ENCODE data around the gene ECSCR.
"Not testable (repeated sequence)": the region's sequence is repeated elsewhere in the genome, so short reads cannot be mapped to it uniquely, and the experiment has no call there.

Gene ECSCR

DNA sequence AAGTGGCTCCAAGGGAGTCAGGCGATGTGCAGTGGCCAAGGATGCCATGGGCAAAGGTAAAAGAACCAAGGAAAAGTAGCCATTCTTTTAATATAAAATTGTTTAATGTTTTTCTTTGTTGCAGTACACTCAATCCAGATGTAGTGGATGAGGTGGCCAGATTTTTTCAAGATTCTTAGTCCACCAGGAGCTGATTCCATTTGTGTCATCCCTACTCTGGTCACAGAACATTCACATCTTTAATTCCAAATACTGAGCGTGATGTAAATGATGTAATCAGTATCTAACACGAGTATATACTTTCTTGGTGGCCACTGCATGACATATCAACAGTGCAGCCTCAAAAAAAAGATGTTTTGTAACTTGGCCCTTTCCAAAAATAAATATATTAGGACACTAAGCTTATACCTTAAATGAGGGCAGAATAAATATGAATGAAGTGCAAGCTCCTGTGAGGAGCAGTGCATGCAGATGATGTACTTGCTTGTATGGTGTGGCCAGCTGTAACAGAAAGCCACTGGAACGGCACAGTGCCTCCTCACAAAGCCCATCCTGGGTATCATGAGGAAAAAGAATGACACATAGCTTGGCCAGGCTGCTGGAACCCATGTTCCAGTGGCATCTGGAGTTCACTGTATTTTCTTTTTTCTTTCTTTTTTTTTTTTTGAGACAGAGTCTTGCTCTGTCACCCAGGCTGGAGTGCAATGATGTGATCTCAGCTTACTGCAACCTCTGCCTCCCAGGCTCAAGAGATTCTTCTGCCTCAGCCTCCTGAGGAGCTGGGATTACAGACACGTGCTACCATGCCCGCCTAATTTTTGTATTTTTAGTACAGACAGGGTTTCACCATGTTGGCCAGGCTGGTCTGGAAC, 52.2 kb downstream of the ECSCR start:
- no peak for DNase-seq

DNA sequence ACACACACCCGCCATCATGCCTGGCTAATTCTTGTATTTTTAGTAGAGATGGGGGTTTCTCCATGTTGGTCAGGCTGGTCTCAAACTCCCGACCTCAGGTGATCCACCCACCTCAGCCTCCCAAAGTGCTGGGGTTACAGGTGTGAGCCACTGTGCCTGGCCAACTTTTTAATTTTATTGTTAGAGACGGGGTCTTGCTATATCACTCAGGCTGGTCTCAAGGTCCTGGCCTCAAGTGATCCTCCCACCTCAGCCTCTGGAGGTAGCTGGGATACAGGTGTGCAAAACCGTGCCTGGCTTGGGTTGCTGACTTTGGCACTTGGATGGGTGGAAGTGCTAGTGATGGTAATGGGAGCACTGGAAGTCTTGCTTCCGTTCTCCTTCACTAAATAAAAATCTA, 53.4 kb downstream of the ECSCR start:
- not testable (repeated sequence) for DNase-seq

DNA sequence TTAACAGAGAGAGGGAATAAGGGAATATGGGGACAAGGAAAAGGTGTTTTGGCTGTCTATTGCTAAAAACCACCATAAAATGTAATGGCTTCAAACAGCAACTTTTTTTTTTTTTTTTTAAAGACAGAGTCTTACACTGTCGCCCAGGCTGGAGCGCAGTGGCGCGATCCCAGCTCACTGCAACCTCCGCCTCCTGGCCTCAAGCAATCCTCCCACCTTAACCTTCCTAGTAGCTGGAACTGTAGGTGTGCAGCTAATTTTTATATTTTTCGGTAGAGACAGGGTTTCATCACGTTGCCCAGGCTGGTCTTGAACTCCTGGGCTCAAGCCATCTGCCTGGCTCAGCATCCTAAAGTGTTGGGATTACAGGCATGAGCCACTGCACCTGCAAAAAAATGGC, 54.4 kb downstream of the ECSCR start:
- no peak for DNase-seq

DNA sequence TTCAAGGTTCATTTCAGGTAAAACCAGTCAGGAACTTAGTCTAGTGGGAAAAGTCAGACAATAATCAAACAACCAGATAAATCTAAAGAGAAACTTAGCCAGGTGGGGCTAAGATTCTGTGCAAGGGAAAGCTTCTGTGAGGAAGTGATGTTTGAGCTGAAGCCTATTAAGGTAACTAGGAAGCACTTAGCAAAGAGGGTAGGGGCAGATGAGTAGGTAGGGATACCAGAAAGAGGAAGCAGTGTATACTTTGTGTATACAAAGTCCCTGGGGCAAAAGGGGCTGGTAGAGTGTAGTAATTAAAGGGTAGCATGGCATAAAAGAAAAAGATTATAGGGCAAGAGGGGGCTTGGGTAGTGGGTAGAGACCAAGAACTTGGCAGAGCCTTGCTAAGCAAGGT, 55.0 kb downstream of the ECSCR start:
- no peak for DNase-seq

DNA sequence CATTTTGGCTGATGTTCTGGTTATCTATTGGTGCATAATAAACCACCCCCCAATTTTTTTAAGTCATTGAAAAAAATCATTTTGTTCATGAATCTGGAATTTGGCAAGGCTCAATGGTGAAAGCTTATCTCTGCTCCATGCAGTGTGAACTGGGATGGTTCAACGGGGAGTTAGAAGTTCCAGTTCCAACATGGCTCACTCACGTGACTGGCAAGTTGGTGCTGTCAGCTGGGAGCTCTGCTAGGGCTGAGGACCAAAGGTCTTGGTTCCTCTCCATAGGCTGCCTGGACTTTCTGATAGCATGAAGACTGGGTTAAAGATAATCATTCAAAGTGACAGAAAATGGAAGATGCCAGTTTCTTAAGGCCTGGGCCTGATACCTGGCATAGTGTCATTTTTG, 55.6 kb downstream of the ECSCR start:
- no peak for DNase-seq

DNA sequence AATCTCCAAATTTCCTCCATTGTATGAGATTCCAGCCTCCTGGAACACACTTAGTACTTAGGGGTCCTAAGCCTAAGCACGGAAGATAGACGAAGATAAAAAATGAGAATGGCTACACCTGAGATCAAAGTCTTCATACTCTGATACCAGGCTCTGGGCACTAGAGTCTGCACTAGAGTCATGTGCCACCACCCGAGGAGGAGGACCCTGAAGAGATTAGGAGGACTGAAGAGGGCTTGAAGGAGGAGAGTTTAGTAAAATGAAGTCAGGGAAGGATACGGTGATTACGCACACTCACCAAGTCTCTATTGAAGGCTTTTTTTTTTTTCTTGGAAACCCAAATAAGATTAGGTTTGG, 58.1 kb downstream of the ECSCR start:
- no peak for DNase-seq

DNA sequence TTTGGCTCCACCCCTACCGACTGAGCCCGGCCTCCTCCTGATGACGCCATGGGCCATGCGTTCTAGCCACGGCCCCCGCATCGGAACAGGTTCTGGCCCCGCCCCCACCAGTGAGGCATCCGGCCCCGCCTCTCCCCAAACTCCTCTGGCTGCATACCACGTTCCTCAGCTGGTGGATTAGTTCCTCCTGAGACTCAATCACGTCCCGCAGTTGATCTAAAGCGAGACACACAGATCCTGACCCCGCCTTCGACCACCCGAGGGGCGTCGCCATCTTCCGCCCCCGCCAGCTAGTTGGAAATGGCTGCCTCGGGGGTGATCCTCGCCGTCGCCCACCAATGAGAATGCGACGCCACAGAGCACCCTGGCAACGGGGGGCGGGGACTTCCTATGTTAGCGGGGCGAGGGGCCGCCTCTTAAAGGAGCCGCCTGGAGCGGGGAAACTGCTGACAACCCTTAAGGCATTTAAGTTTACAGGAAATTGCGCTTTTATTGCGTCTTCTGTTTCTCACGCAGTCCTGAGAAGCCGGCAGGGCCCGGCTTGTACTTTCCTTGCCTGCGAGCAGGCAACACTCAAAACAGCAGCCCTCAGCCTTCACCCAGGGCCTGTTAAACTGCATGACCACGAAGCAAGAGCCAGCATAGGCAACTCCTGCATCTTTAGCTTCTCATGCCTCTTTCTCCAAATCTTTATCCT, 58.6 kb downstream of the ECSCR start, which contains the start of gene SPATA24:
Gene SPATA24, minus strand, starts transcription at position 303 of the 697 bp plus-strand sequence. Its CDS starts 29 bp downstream, at position 274.
- DNase-seq: peak; percentile 91

DNA sequence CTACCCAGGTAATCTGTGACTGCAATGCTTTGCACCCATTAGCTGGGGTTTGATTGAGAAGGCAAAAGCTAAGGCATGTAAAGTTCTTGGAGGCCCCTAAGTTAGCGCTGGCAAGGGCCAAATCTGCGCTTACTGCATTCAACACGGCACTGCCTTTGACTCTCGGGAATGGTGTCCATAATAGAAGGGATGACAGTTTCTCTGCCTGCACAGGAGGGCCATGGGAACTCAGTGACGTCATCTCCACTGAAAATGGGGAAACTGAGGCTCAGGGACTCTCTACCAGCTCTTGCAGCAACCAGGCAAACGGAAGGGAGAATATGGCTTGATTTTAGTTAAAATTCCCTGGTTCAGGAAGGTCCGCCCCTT, 59.1 kb downstream of the ECSCR start:
- DNase-seq: no peak

DNA sequence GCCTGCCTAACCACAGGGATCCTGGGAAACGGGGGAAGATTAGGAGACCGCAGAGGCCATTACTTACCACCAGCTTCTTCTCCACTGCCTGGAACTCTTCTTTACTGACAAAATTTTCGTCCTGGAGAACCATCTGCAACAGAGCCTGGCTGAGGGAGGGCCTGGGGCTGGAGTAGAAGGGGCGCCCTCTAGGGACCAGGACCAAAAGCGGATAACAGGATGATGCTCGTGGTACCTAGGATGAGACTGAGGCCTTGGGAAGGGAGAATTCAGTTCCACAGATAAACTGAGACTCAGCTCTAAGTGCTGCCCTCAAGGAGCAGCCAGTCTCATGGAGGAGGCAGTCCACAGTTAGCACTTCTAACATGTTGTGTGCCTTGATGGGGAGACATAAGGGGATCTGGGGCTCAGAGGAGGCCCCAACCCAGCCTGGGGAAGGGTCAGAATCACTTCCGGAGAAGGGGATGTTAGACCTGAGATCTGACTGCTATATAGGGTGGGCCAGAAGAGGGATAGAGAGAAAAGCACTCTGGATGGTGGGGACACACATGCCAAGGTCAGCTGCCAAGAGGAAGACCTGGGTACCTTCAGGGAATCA, 59.9 kb downstream of the ECSCR start:
- DNase-seq: no peak

DNA sequence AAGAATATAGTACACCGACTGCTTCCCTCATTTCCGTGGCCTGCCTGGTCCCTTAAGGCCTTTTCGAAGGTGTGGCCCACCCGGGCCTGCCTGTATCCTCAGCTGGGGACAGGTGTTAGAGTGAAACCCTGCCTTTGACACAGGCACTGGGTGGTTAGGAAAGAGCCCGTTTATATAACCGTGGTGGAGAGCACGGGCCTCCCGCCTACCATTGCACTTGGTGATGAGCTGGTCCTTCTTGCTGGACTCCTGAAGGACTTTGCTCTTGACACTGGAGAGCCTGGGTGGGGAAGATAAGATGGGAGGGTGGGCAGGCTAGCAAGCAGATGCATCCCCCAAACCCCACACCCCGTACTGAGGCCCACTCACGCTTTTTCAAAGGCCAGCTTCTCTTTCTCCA, 61.0 kb downstream of the ECSCR start:
- DNase-seq: no peak

DNA sequence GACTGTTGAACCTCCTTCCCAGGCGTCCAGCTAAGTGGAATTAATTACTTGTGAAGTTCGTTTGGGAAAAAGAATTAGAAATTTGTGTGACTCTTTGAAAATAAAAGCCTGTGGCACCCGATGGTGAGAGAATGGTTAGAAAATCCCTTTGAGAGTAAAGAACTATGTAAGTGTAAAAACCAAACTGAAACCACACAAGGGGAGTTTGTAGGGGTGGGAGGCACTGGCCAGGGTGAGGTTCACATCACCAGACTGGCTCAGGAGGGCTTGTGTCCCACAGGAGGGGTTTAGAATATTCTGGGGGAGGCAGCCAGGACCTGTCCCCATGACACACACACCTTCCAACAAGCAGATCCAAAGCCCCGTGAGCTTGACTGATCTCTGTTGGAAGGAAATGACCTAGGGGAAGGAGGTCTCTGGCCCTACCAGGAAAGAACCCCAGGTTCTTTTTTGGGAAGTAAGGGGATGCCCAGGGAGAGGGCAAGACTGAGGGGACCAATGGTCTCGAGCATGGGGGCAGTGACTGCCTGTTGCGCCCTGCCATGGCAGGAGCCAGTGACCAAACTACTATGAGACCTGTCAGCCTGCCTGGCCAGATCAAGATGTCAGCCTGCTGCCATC, 62.9 kb downstream of the ECSCR start:
- no peak for DNase-seq

Measured in NCI-H1092 treated with DMSO at 0.1 percent for 48 hours (cell line).